ENCODE data around the gene CPTP. TPM values are rescaled to one million over a fixed set of nuclear protein-coding genes. Genes with fewer than 3 reads are reported as not detected.

CPTP gene
- polyA plus RNA-seq, 1 donor from 2014 or later: 9.9 TPM

GRCh38 chr1:1374929-1375662 lies 50.5 kb downstream of the CPTP start, which contains the start of gene AURKAIP1:
Gene AURKAIP1, minus strand, starts transcription at chr1:1375207. Its CDS starts 451 bp downstream, at chr1:1374756.
- Histone ChIP-seq H3K27me3 (ENCODE audit: insufficient read depth, low read depth, low read length) (no peaks in the 10 kb centered on the region), H3K4me3 (ENCODE audit: low read length) (peak within 1 kb of the TSS; percentile 98), H4K20me1 (ENCODE audit: insufficient read depth) (no peaks in the 10 kb centered on the region), H3K9me2 (ENCODE audit: insufficient read depth, low read length) (no peaks in the 10 kb centered on the region), H2AFZ (ENCODE audit: low read depth, low read length) (peak within 1 kb of the TSS; percentile 51), H3K27ac (ENCODE audit: low read length) (peak within 1 kb of the TSS; percentile 83), H3K9me3 (ENCODE audit: low read length) (no peaks in the 10 kb centered on the region), H3K36me3 (ENCODE audit: insufficient read depth, low read length) (no peaks in the 10 kb centered on the region), H3K9ac (ENCODE audit: low read length) (peak within 1 kb of the TSS; percentile 91), H3F3A (ENCODE audit: insufficient read depth, low read length, poor library complexity, severe bottlenecking) (no peaks in the 10 kb centered on the region), H3K4me2 (ENCODE audit: low read length) (peak within 1 kb of the TSS; percentile 55), H3K79me2 (replicated peaks; ENCODE audit: insufficient read depth, low read length) (no peaks in the 10 kb centered on the region)
- no peak for TF ChIP-seq SMC3 (conservative IDR thresholded peaks at IDR 0.05; ENCODE audit: poor library complexity)
- peak; percentile 24 for TF ChIP-seq REST (IDR thresholded peaks at IDR 0.05; ENCODE audit: borderline replicate concordance)
- peak; percentile 20 for TF ChIP-seq RAD21 (conservative IDR thresholded peaks at IDR 0.05)
- peak; percentile 67 for TF ChIP-seq CTCF (IDR thresholded peaks at IDR 0.05; ENCODE audit: poor library complexity, severe bottlenecking)
- TF ChIP-seq POLR2AphosphoS5 (IDR thresholded peaks at IDR 0.05): peak; percentile 74
- peak; percentile 81 for TF ChIP-seq EP300 (conservative IDR thresholded peaks at IDR 0.05; ENCODE audit: poor library complexity, severe bottlenecking)
- TF ChIP-seq MXI1 (conservative IDR thresholded peaks at IDR 0.05; ENCODE audit: poor library complexity, severe bottlenecking): peak; percentile 78
- no peak for TF ChIP-seq TAF1 (IDR thresholded peaks at IDR 0.05; ENCODE audit: low read depth)
- no peak for TF ChIP-seq EZH2 (IDR thresholded peaks at IDR 0.05; ENCODE audit: borderline replicate concordance, insufficient read depth, low read length, poor library complexity, severe bottlenecking)

- no peaks in the 10 kb centered on the region for H3K9me2 ChIP-seq (ENCODE audit: insufficient read depth, low read length)
- no peaks in the 10 kb centered on the region for H3K79me2 ChIP-seq (replicated peaks; ENCODE audit: insufficient read depth, low read length)
- H4K20me1 ChIP-seq (ENCODE audit: insufficient read depth): no peaks in the 10 kb centered on the region
- no peak overlapping the region for H3K27ac ChIP-seq (ENCODE audit: low read length)
- H3K27me3 ChIP-seq (ENCODE audit: insufficient read depth, low read depth, low read length): no peaks in the 10 kb centered on the region
- H3K9me3 ChIP-seq (ENCODE audit: low read length): no peaks in the 10 kb centered on the region
- no peaks in the 10 kb centered on the region for H3F3A ChIP-seq (ENCODE audit: insufficient read depth, low read length, poor library complexity, severe bottlenecking)
- no peak for TF ChIP-seq REST (IDR thresholded peaks at IDR 0.05; ENCODE audit: borderline replicate concordance)
- no peak for TF ChIP-seq EP300 (conservative IDR thresholded peaks at IDR 0.05; ENCODE audit: poor library complexity, severe bottlenecking)
- TF ChIP-seq TAF1 (IDR thresholded peaks at IDR 0.05; ENCODE audit: low read depth): no peak
- no peak for TF ChIP-seq SMC3 (conservative IDR thresholded peaks at IDR 0.05; ENCODE audit: poor library complexity)
- no peak for TF ChIP-seq RAD21 (conservative IDR thresholded peaks at IDR 0.05)
- no peak for TF ChIP-seq MXI1 (conservative IDR thresholded peaks at IDR 0.05; ENCODE audit: poor library complexity, severe bottlenecking)
- TF ChIP-seq EZH2 (IDR thresholded peaks at IDR 0.05; ENCODE audit: borderline replicate concordance, insufficient read depth, low read length, poor library complexity, severe bottlenecking): no peak
- TF ChIP-seq CTCF (IDR thresholded peaks at IDR 0.05; ENCODE audit: poor library complexity, severe bottlenecking): no peak
- no peak for TF ChIP-seq POLR2AphosphoS5 (IDR thresholded peaks at IDR 0.05)
- no peak overlapping the region for H3K4me3 ChIP-seq (ENCODE audit: low read length)
- H3K36me3 ChIP-seq (ENCODE audit: insufficient read depth, low read length): no peaks in the 10 kb centered on the region
- H2AFZ ChIP-seq (ENCODE audit: low read depth, low read length): no peak overlapping the region
- no peak overlapping the region for H3K9ac ChIP-seq (ENCODE audit: low read length)
- no peak overlapping the region for H3K4me2 ChIP-seq (ENCODE audit: low read length)
Observed at GRCh38 chr1:1376551-1377226, 52.1 kb downstream of the CPTP start.

All from neural cell (in vitro differentiated cells).